Glomerular visceral epithelial cell (primary cell): ENCODE data around the gene FLOT2.
"Not testable (repeated sequence)": the region's sequence is repeated elsewhere in the genome, so short reads cannot be mapped to it uniquely, and the experiment has no call there.

Experiments used
- DNase-seq: peaks from one replicate; pipeline ENCODE4 v3.0.0-alpha.2; 2016; ENCODE audit errors: extremely low spot score

The FLOT2 gene

GRCh38 chr17:28896884-28897768 is at the start of gene FLOT2:
Gene FLOT2 (minus strand): TSS chr17:28897733. CDS start chr17:28897574, 159 bp downstream.
- peak; percentile 58 for DNase-seq

- DNase-seq = peak; percentile 24
Measured at GRCh38 chr17:28946239-28946638, 48.7 kb upstream of the FLOT2 start.

GRCh38 chr17:28944862-28945741 is 47.6 kb upstream of the FLOT2 start:
- no peak for DNase-seq

GRCh38 chr17:28944343-28944742 is 46.8 kb upstream of the FLOT2 start:
- no peak for DNase-seq

GRCh38 chr17:28942925-28943324 is 45.4 kb upstream of the FLOT2 start:
- no peak for DNase-seq

GRCh38 chr17:28941251-28941650 is 43.7 kb upstream of the FLOT2 start:
- DNase-seq = no peak

GRCh38 chr17:28940675-28941074 is 43.1 kb upstream of the FLOT2 start:
- no peak for DNase-seq

- no peak for DNase-seq
Measured at GRCh38 chr17:28940142-28940541, 42.6 kb upstream of the FLOT2 start.

- DNase-seq = no peak
Measured at GRCh38 chr17:28938552-28938951, 41.0 kb upstream of the FLOT2 start.

GRCh38 chr17:28937044-28937729 is 39.7 kb upstream of the FLOT2 start:
- DNase-seq = no peak

- no peak for DNase-seq
Measured at GRCh38 chr17:28935744-28936460, 38.4 kb upstream of the FLOT2 start.

- not testable (repeated sequence) for DNase-seq
Measured at GRCh38 chr17:28934508-28934907, 37.0 kb upstream of the FLOT2 start.

- DNase-seq = no peak
Measured at GRCh38 chr17:28929787-28930186, 32.3 kb upstream of the FLOT2 start.

- peak; percentile 49 for DNase-seq
Measured at GRCh38 chr17:28928061-28928460, 30.5 kb upstream of the FLOT2 start.

- DNase-seq = no peak
Measured at GRCh38 chr17:28926786-28927185, 29.3 kb upstream of the FLOT2 start.

GRCh38 chr17:28926366-28926765 is 28.8 kb upstream of the FLOT2 start:
- no peak for DNase-seq

- peak; percentile 38 for DNase-seq
Measured at GRCh38 chr17:28925912-28926365, 28.4 kb upstream of the FLOT2 start.

- DNase-seq = no peak
Measured at GRCh38 chr17:28920201-28920600, 22.7 kb upstream of the FLOT2 start.

- no peak for DNase-seq
Measured at GRCh38 chr17:28918295-28918694, 20.8 kb upstream of the FLOT2 start.

- no peak for DNase-seq
Measured at GRCh38 chr17:28917465-28917864, 19.9 kb upstream of the FLOT2 start.

GRCh38 chr17:28917029-28917428 is 19.5 kb upstream of the FLOT2 start:
- no peak for DNase-seq
